Stimulated activated CD8-positive, alpha-beta memory T cell treated with anti-CD3 and anti-CD28 coated beads, Interleukin-7, amount 100 ng/mL, for 4 hours (primary cell): ENCODE measurements around the gene FHL2.
A peak's percentile ranks its signal among the peaks of the same experiment; 100 is the strongest.

ENCODE experiments used
- DNase-seq, 2 donors: peaks; one replicate each; pipeline ENCODE4 v3.0.0-alpha.2; 2020; ENCODE audit warnings: low read depth in 2 of 2

The FHL2 gene

DNA sequence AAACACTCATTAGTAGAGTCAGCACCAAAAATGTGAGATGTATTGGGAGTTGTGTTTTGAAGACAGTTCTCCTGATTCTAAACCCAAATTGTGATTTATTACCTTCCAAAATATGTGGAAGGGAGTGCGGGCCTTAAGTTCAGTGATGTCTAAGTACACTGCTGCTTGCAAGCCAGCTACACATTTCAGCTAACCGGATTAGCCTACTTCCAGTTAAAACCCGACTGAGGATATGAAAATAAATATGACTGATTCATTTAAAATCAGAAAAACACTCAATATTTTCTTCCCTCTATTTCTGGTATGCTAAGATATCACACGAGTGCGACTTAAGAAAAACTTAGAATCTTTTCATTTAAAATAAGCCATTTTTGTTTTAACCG lies 907 bp downstream of the FHL2 start:
- DNase-seq, result no peak

GRCh38 chr2:105397025-105397722 lies 1.7 kb downstream of the FHL2 start:
- no peak for DNase-seq

DNA sequence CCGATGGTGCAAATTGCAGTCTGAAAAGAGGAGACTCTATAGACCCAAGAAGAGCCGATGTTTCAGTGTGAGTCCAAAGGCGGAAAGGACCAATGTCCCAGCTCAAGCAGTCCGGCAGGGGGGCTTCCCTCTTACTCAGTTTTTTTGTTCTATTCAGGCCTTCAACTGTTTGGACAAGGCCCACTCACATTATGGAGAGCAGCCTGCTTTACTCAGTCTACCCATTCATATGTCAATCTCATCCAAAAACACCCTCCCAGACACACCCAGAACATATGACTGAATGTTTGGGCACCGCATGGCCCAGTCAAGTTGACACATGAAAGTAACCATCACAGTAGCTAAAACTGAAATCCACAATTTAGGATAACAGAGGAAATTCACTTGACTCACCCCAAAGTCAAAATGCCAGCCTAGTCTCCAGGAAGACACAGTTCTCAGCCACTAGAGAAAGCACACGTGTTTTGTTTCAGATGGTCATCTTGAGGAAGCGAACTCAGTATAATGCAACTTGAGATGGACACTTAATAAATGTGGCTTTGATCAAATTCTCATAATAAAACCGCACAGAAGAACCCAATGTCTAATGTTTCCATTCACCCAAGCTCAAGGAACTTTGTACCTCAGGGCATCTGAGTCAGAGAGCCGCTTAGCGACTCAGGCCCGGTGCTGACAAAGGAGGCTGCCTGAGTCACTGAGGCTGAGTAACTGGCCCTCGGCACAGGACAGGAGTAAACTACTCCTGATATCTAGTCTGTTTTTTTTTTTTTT lies 2.4 kb downstream of the FHL2 start:
- DNase-seq, result peak; percentile 43 to 49

GRCh38 chr2:105395691-105396090 lies 3.2 kb downstream of the FHL2 start:
- DNase-seq, result no peak

DNA sequence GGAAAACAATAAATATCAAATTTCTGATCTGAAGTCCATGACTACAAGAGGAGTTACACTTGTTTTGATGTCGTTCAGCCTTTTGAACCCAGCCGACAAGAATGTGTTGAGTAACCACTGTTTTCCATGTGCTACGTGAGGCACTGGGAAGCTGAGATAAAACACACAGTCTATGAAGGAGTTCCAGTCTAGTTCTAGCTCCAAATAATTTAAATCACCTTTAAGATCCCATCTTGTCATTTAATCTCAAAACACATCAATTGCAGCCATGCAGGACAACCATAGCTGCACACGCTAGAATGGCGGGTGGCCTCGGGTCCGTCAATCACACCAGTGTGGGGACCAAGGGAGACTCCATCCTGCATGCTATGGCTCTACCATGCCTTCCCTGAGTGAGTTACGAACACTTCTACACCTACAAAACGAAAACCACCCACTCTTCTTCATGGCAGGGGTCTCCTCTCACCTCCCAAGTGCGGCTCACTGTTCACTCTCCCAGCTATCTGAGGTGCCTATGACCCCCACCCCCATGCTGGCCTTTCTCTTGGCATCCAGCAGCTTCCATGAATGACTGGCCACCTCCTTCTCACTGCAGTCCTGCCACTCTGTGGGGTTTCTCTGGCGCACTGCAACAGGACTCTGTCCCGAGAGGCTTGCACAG lies 3.8 kb downstream of the FHL2 start:
- DNase-seq, result no peak

- no peak for DNase-seq
Observed at GRCh38 chr2:105393373-105394055, 5.3 kb downstream of the FHL2 start.

DNA sequence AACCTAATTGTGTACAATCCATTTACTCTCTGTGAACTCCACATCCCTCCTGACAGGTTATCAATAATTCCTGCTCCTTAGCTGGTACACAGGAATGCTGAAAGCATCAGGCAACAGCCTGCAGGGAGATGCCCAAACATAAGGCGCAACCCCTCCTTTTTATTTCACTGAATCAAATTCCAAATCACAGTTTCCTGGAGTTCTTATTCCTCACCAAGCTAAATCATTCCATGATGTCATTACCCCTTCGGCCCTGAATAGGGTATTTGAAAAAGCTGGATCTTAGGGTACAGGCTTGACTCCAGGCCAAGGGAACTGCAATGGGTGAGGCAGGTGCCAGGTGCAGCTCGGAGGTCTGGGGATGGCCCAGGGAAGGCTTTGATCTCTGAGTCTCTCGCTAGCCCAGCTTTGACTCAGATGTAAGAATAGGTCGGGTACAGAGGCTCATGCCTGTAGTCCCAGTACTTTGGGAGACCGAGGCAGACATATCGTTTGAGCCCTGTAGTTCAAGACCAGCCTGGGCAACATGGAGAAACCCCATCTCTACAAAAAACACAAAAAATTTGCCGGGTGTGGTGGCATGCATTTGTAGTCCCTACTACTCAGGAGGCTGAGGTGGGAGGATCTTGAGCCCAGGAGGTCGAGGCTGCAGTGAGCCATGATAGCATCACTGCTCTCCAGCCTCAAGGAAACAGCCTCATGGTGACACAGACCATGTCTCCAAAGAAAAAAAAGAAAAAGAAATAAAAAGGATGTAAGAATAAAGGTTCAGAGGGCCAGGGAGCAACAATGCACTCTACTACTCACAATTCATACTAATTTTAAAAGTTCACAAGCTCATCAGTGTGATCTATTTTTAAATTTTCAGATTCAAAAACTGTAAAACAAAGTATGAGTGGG lies 6.8 kb downstream of the FHL2 start:
- DNase-seq, result no peak

- DNase-seq, result no peak
Observed at GRCh38 chr2:105391058-105391627, 7.7 kb downstream of the FHL2 start.

- DNase-seq, result no peak
Observed at GRCh38 chr2:105390454-105390853, 8.4 kb downstream of the FHL2 start.

DNA sequence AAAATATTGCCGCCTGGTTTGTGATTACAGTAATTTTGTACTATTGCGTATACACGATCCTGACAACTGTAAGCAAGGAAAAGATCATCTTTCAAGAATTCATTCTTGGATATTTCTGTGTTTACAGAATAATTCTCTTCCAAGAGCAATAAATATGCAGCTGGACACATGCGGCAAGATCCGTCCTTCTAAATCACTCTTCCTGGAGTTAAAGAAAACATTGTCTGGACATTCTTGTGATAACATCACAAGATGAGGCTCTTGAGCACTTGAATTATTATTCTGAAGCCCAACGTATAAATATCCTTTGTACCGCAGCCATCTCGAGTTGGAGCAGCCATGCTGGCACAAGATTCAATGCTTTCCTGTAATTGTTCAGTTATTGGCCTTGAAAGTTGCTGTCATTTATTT lies 9.9 kb downstream of the FHL2 start:
- no peak for DNase-seq

- no peak for DNase-seq
Observed at GRCh38 chr2:105387225-105387624, 11.6 kb downstream of the FHL2 start.

GRCh38 chr2:105385731-105386540 lies 12.9 kb downstream of the FHL2 start:
- no peak for DNase-seq

DNA sequence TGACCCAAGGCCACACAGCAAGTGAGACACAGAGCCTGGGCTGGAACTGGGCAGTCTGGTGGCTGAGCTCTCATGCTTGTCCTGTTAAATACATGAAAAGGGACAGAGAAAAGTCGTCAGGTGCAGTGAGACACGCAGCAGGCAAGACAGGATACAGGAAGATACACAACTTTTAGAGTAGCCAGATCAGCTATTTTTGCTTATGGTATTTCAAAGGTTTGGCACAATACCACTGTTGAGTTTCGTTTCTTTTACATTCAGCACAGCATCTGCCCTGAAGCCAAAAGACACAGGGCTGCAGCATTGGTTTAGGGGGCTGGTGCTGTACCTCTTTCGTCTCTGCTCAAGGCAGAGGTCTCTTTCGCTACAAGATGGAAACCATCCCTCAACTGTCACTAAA lies 14.0 kb downstream of the FHL2 start:
- DNase-seq, result no peak

DNA sequence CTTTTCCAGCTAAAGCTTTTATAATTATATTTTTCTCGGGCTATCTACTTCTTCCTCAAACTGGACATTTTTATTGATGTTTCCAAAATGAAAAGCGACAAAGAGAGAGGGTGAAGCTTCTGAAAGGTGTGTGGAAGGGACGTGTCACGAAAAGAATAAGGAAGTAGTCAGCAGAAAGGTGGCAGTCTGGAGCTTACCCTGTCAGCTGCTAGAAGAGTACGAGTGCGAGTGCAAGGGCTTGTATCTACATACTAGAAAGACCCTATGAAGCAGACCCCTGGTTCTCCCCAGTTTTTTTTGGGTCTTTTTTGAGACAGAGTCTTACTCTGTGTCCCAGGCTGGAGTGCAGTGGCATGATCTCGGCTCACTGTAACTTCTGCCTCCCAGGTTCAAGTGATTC lies 14.6 kb downstream of the FHL2 start:
- no peak for DNase-seq

DNA sequence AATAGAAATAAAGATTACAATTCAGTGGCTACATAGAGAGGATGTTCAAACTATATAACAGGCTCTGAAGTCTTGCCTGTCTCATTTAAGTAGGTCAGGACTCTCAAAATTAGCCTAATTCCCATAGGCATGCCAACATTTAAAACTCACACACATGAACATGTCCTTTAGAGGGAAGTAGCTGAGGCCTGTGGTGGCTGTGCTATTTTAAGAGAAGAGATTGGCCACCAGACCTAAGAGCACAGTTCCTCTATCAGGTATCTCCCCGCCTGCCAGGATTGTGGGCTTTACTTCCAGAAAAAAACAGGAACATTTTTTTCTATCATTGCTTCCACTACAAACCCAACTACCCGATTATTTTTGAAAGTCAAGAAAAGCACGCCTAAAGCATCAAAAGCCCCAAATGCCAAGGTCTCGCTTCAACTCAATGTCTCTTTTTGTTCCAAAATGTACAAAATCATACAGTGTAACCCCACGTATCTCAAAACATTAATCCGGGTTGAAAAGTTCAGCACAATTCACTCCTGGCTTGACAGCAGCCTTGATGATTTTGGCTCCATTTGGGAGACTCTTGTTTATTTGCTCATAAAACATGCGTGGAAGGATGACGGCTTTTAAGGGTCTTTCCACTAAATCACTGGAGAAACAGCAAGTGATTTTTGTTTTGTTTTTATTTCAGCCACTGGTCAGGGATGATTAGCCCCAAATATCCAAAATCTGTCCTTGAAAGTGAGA lies 15.3 kb downstream of the FHL2 start:
- DNase-seq, result no peak

- DNase-seq, result no peak
Observed at GRCh38 chr2:105382177-105382576, 16.7 kb downstream of the FHL2 start.

GRCh38 chr2:105381101-105381668 lies 17.7 kb downstream of the FHL2 start:
- no peak for DNase-seq

DNA sequence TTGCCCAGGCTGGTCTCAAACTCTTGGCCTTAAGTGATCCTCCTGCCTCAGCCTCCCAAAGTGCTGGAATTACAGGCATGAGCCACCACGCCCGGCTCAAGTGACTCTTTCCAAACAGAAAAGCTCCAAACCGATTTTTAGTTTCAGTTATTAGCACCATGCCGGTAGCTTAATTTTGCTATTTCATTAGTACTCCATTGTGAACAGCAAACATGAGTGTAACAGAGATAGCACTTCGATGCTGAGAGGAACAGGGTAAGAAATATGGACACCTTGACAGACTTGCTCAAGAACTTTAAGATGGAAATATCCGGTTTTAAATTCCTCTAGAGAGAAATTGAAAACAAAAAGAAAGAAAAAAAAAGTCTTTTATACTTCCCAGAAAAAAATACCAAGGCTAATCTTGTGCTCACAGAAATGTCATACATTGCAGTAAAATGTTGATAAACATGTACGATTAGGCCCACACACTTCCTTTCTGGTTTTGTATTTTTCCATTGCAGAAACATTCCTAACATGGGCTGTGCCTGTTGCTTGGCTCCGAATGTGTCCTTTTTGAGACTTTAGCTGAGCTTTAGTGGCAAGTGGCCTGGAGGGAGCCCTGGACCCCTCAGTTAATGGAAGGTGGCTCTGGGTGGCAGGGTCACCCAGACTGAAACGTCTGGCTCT lies 18.3 kb downstream of the FHL2 start:
- no peak for DNase-seq
